Natural killer cell treated with Interleukin-12 subunit alpha and Interleukin-12 subunit beta and Interleukin-15 and Interleukin-18, amount 100 ng/mL, for 72 hours (primary cell): ENCODE data around the gene SLAIN1. TPM values are rescaled to one million over a fixed set of nuclear protein-coding genes. Genes with fewer than 3 reads are reported as not detected.
"Not testable (repeated sequence)": the region's sequence is repeated elsewhere in the genome, so short reads cannot be mapped to it uniquely, and the experiment has no call there.

ENCODE experiments used
- ATAC-seq, 2 donors: fragments of 150-1000 bp; cut with Tn5 transposase in 1 of 2; sonication (Bioruptor Pico), chemical (Tn5 transposase) in 1 of 2; 2 replicates each; pipeline ENCODE4 v1.10.0; 2021
- DNase-seq: peaks from one replicate; pipeline ENCODE4 v3.0.0; 2022; ENCODE audit warnings: low spot score
- H3K27ac Mint-ChIP-seq, 2 donors: 1 replicate in 1 of 2; 2 replicates in 1 of 2; pipeline ENCODE4 v1.8.0; 2022; ENCODE audit warnings: mixed read lengths in 2 of 2, mild to moderate bottlenecking in 1 of 2, moderate library complexity in 1 of 2
- H3K27me3 Mint-ChIP-seq, 2 donors: 1 replicate in 1 of 2; 2 replicates in 1 of 2; pipeline ENCODE4 v1.8.0; 2022; ENCODE audit warnings: mixed read lengths in 2 of 2
- H3K36me3 Mint-ChIP-seq: one replicate; pipeline ENCODE4 v1.8.0; 2022; ENCODE audit warnings: mixed read lengths
- H3K4me1 Mint-ChIP-seq, 2 donors: 1 replicate in 1 of 2; 2 replicates in 1 of 2; pipeline ENCODE4 v1.8.0; 2022; ENCODE audit warnings: low read depth in 2 of 2, mixed read lengths in 2 of 2, mild to moderate bottlenecking in 1 of 2
- H3K4me3 Mint-ChIP-seq: one replicate; pipeline ENCODE4 v1.8.0; 2022; ENCODE audit warnings: mixed read lengths
- H3K9me3 Mint-ChIP-seq: 2 replicates; pipeline ENCODE4 v1.8.0; 2022; ENCODE audit warnings: mixed read lengths
- total RNA-seq, 2 donors: library from RNA; stranded (reverse); gene quantifications; one replicate each; pipeline ENCODE4 v1.2.3, GENCODE V29; 2022

SLAIN1 gene
- total RNA-seq, result 10 to 100 TPM; 18.4 to 33.2 TPM

- DNase-seq (peak; percentile 82), ATAC-seq (peak; percentile 90 to 91)
- Mint-ChIP-seq H3K36me3 (peaks cover 6% of the 10 kb centered on the region), H3K27me3 (peaks cover 4 to 7% of the 10 kb centered on the region in 2 donors), H3K9me3 (no peaks in the 10 kb centered on the region), H3K27ac (peak within 1 kb of the TSS; percentile 78 to 90), H3K4me1 (peaks cover 13 to 31% of the 10 kb centered on the region in 2 donors), H3K4me3 (peak within 1 kb of the TSS; percentile 99)
Measured at GRCh38 chr13:77697217-77698103, at the start of gene SLAIN1. Gene SLAIN1 (plus strand): TSS chr13:77697687. CDS start chr13:77697914, 227 bp downstream.

- H3K4me1 Mint-ChIP-seq, result no peaks in the 10 kb centered on the region
- no peak for DNase-seq
- H3K4me3 Mint-ChIP-seq, result no peak overlapping the region
- no peak for ATAC-seq
- H3K9me3 Mint-ChIP-seq, result no peaks in the 10 kb centered on the region
- H3K27ac Mint-ChIP-seq, result no peak overlapping the region
- peaks cover 6% of the 10 kb centered on the region for H3K36me3 Mint-ChIP-seq
- peaks cover 0 to 14% of the 10 kb centered on the region in 2 donors for H3K27me3 Mint-ChIP-seq
Measured at GRCh38 chr13:77650409-77650808, 47.1 kb upstream of the SLAIN1 start.

- ATAC-seq (no peak), DNase-seq (no peak)
- no peak overlapping the region for H3K4me3 Mint-ChIP-seq
- peaks cover 6% of the 10 kb centered on the region for H3K36me3 Mint-ChIP-seq
- no peaks in the 10 kb centered on the region for H3K9me3 Mint-ChIP-seq
- no peaks in the 10 kb centered on the region for H3K4me1 Mint-ChIP-seq
- H3K27me3 Mint-ChIP-seq, result peaks cover 0 to 22% of the 10 kb centered on the region in 2 donors
- H3K27ac Mint-ChIP-seq, result no peak overlapping the region
Measured at GRCh38 chr13:77653301-77653700, 44.2 kb upstream of the SLAIN1 start.

GRCh38 chr13:77660016-77660415, 37.5 kb upstream of the SLAIN1 start:
- H3K27ac Mint-ChIP-seq, H3K36me3 Mint-ChIP-seq, H3K9me3 Mint-ChIP-seq, H3K4me1 Mint-ChIP-seq, DNase-seq, ATAC-seq, H3K4me3 Mint-ChIP-seq: not testable (repeated sequence)
- peaks cover 3 to 14% of the 10 kb centered on the region in 2 donors for H3K27me3 Mint-ChIP-seq

GRCh38 chr13:77660841-77661250, 36.6 kb upstream of the SLAIN1 start:
- ATAC-seq (no peak), DNase-seq (no peak)
- Mint-ChIP-seq H3K27ac (no peak overlapping the region), H3K27me3 (peaks cover 3 to 12% of the 10 kb centered on the region in 2 donors), H3K4me3 (no peak overlapping the region), H3K36me3 (no peaks in the 10 kb centered on the region), H3K9me3 (no peaks in the 10 kb centered on the region), H3K4me1 (no peaks in the 10 kb centered on the region)

GRCh38 chr13:77662301-77662700, 35.2 kb upstream of the SLAIN1 start:
- not testable (repeated sequence) for H3K36me3 Mint-ChIP-seq, H3K9me3 Mint-ChIP-seq, H3K4me3 Mint-ChIP-seq, H3K27me3 Mint-ChIP-seq, H3K4me1 Mint-ChIP-seq, DNase-seq, ATAC-seq, H3K27ac Mint-ChIP-seq

- H3K27me3 Mint-ChIP-seq, ATAC-seq, H3K4me1 Mint-ChIP-seq, H3K36me3 Mint-ChIP-seq, H3K27ac Mint-ChIP-seq, H3K9me3 Mint-ChIP-seq, H3K4me3 Mint-ChIP-seq, DNase-seq: not testable (repeated sequence)
Measured at GRCh38 chr13:77662831-77663230, 34.7 kb upstream of the SLAIN1 start.

GRCh38 chr13:77674852-77675251, 22.6 kb upstream of the SLAIN1 start:
- no peak overlapping the region for H3K4me3 Mint-ChIP-seq
- H3K27ac Mint-ChIP-seq, result no peak overlapping the region
- peaks cover 25 to 74% of the 10 kb centered on the region in 2 donors for H3K27me3 Mint-ChIP-seq
- H3K36me3 Mint-ChIP-seq, result no peaks in the 10 kb centered on the region
- no peaks in the 10 kb centered on the region for H3K4me1 Mint-ChIP-seq
- ATAC-seq (no peak), DNase-seq (no peak)
- peaks cover 2% of the 10 kb centered on the region for H3K9me3 Mint-ChIP-seq

- peaks cover 32 to 61% of the 10 kb centered on the region in 2 donors for H3K27me3 Mint-ChIP-seq
Measured at GRCh38 chr13:77678691-77679235, 18.7 kb upstream of the SLAIN1 start.

GRCh38 chr13:77687799-77688198, 9.7 kb upstream of the SLAIN1 start:
- no peak overlapping the region for H3K4me3 Mint-ChIP-seq
- H3K27me3 Mint-ChIP-seq, result peaks cover 20 to 32% of the 10 kb centered on the region in 2 donors
- H3K27ac Mint-ChIP-seq, result no peak overlapping the region
- no peaks in the 10 kb centered on the region for H3K9me3 Mint-ChIP-seq
- H3K36me3 Mint-ChIP-seq, result peaks cover 8% of the 10 kb centered on the region
- no peaks in the 10 kb centered on the region for H3K4me1 Mint-ChIP-seq
- no peak for DNase-seq
- no peak for ATAC-seq

More at GRCh38 chr13:77678691-77679235, 18.7 kb upstream of the SLAIN1 start:
- H3K9me3 Mint-ChIP-seq, result no peaks in the 10 kb centered on the region
- H3K27ac Mint-ChIP-seq, result no peak overlapping the region
- DNase-seq (no peak), ATAC-seq (peak in 1 of 2 donors; percentile 11)
- no peaks in the 10 kb centered on the region for H3K4me1 Mint-ChIP-seq
- no peak overlapping the region for H3K4me3 Mint-ChIP-seq
- H3K36me3 Mint-ChIP-seq, result no peaks in the 10 kb centered on the region

GRCh38 chr13:77691871-77692270, 5.6 kb upstream of the SLAIN1 start:
- H3K4me3 Mint-ChIP-seq, result no peak overlapping the region
- peaks cover 5 to 12% of the 10 kb centered on the region in 2 donors for H3K4me1 Mint-ChIP-seq
- DNase-seq, result no peak
- no peaks in the 10 kb centered on the region for H3K9me3 Mint-ChIP-seq
- H3K36me3 Mint-ChIP-seq, result no peaks in the 10 kb centered on the region
- H3K27me3 Mint-ChIP-seq, result peaks cover 19 to 29% of the 10 kb centered on the region in 2 donors
- no peak overlapping the region for H3K27ac Mint-ChIP-seq
- ATAC-seq, result no peak

- no peaks in the 10 kb centered on the region for H3K36me3 Mint-ChIP-seq
- ATAC-seq (no peak), DNase-seq (no peak)
- no peak overlapping the region for H3K4me3 Mint-ChIP-seq
- peaks cover 8 to 16% of the 10 kb centered on the region in 2 donors for H3K4me1 Mint-ChIP-seq
- H3K27ac Mint-ChIP-seq, result no peak overlapping the region
- H3K9me3 Mint-ChIP-seq, result no peaks in the 10 kb centered on the region
- H3K27me3 Mint-ChIP-seq, result peaks cover 11 to 19% of the 10 kb centered on the region in 2 donors
Measured at GRCh38 chr13:77692746-77693448, 4.6 kb upstream of the SLAIN1 start.

GRCh38 chr13:77693449-77693940, 4.0 kb upstream of the SLAIN1 start:
- no peak for DNase-seq
- Mint-ChIP-seq H3K9me3 (no peaks in the 10 kb centered on the region), H3K4me1 (peaks cover 8 to 16% of the 10 kb centered on the region in 2 donors), H3K4me3 (no peak overlapping the region), H3K36me3 (peaks cover under 1% of the 10 kb centered on the region), H3K27me3 (peaks cover 7 to 13% of the 10 kb centered on the region in 2 donors), H3K27ac (no peak overlapping the region)
- no peak for ATAC-seq
